WERI-Rb-1 (cell line): ENCODE data around the gene HEATR5A.

Source experiments
- DNase-seq: peaks from one replicate; pipeline ENCODE4 v3.0.0-alpha.2; 2020
- H3K27ac ChIP-seq: fragments of 250-450 bp; sonication (Bioruptor Pico); 2 replicates; pipeline ENCODE4 v1.5.1; 2020; ENCODE audit warnings: mild to moderate bottlenecking, moderate library complexity
- H3K27me3 ChIP-seq: fragments of 250-450 bp; sonication (Bioruptor Pico); 2 replicates; pipeline ENCODE4 v1.5.1; 2021; ENCODE audit warnings: mild to moderate bottlenecking, low read depth, moderate library complexity; ENCODE audit not compliant: insufficient read depth, severe bottlenecking
- H3K36me3 ChIP-seq: fragments of 250-450 bp; sonication (Bioruptor Pico); 2 replicates; pipeline ENCODE4 v1.5.1; 2020; ENCODE audit warnings: mild to moderate bottlenecking, moderate library complexity
- H3K4me3 ChIP-seq: 2 replicates; pipeline ENCODE4 v1.5.1; 2011; ENCODE audit warnings: low read depth, mild to moderate bottlenecking, control low read depth, low read length
- H3K9me3 ChIP-seq: fragments of 250-450 bp; sonication (Bioruptor Pico); 2 replicates; pipeline ENCODE4 v1.5.1; 2021; ENCODE audit warnings: mild to moderate bottlenecking, moderate library complexity; ENCODE audit not compliant: severe bottlenecking
- CTCF ChIP-seq: IDR thresholded peaks from 2 replicates; pipeline ENCODE4 v1.5.1; 2011; ENCODE audit warnings: low read depth, mild to moderate bottlenecking, control low read depth, inconsistent platforms, low read length

The HEATR5A gene

GRCh38 chr14:31408421-31408820 lies 11.9 kb downstream of the HEATR5A start:
- no peak overlapping the region for H3K27ac ChIP-seq
- H3K36me3 ChIP-seq, result no peaks in the 10 kb centered on the region
- no peak for TF ChIP-seq CTCF
- H3K9me3 ChIP-seq, result no peaks in the 10 kb centered on the region
- no peak for DNase-seq
- H3K27me3 ChIP-seq, result no peaks in the 10 kb centered on the region
- H3K4me3 ChIP-seq, result no peak overlapping the region

GRCh38 chr14:31405599-31406232 lies 14.6 kb downstream of the HEATR5A start:
- TF ChIP-seq CTCF, result no peak
- no peaks in the 10 kb centered on the region for H3K36me3 ChIP-seq
- no peaks in the 10 kb centered on the region for H3K27me3 ChIP-seq
- no peak for DNase-seq
- H3K9me3 ChIP-seq, result no peaks in the 10 kb centered on the region
- no peak overlapping the region for H3K27ac ChIP-seq
- no peak overlapping the region for H3K4me3 ChIP-seq

GRCh38 chr14:31405106-31405505 lies 15.2 kb downstream of the HEATR5A start:
- no peaks in the 10 kb centered on the region for H3K27me3 ChIP-seq
- no peaks in the 10 kb centered on the region for H3K36me3 ChIP-seq
- no peak overlapping the region for H3K4me3 ChIP-seq
- no peak for DNase-seq
- no peak overlapping the region for H3K27ac ChIP-seq
- H3K9me3 ChIP-seq, result no peaks in the 10 kb centered on the region
- TF ChIP-seq CTCF, result no peak

- Histone ChIP-seq H3K36me3 (no peaks in the 10 kb centered on the region), H3K27ac (no peak overlapping the region), H3K9me3 (no peaks in the 10 kb centered on the region), H3K4me3 (no peak overlapping the region), H3K27me3 (no peaks in the 10 kb centered on the region)
- TF ChIP-seq CTCF, result no peak
- no peak for DNase-seq
Observed at GRCh38 chr14:31403707-31404106, 16.6 kb downstream of the HEATR5A start.

GRCh38 chr14:31402764-31403439 lies 17.4 kb downstream of the HEATR5A start:
- no peak overlapping the region for H3K4me3 ChIP-seq
- no peaks in the 10 kb centered on the region for H3K27me3 ChIP-seq
- H3K36me3 ChIP-seq, result no peaks in the 10 kb centered on the region
- H3K9me3 ChIP-seq, result no peaks in the 10 kb centered on the region
- no peak for DNase-seq
- no peak for TF ChIP-seq CTCF
- H3K27ac ChIP-seq, result no peak overlapping the region

GRCh38 chr14:31401369-31401932 lies 18.9 kb downstream of the HEATR5A start:
- H3K27me3 ChIP-seq, result no peaks in the 10 kb centered on the region
- no peak overlapping the region for H3K4me3 ChIP-seq
- no peak for TF ChIP-seq CTCF
- H3K9me3 ChIP-seq, result no peaks in the 10 kb centered on the region
- DNase-seq, result no peak
- no peak overlapping the region for H3K27ac ChIP-seq
- H3K36me3 ChIP-seq, result no peaks in the 10 kb centered on the region
